ENCODE data around the gene FADS3. TPM values are rescaled to one million over a fixed set of nuclear protein-coding genes. Genes with fewer than 3 reads are reported as not detected.

FADS3 gene
- total and polyA plus RNA-seq, 2 donors (not counting 1 experiment from before 2014, with no cell fraction given): 79.9 to 224 TPM

DNA sequence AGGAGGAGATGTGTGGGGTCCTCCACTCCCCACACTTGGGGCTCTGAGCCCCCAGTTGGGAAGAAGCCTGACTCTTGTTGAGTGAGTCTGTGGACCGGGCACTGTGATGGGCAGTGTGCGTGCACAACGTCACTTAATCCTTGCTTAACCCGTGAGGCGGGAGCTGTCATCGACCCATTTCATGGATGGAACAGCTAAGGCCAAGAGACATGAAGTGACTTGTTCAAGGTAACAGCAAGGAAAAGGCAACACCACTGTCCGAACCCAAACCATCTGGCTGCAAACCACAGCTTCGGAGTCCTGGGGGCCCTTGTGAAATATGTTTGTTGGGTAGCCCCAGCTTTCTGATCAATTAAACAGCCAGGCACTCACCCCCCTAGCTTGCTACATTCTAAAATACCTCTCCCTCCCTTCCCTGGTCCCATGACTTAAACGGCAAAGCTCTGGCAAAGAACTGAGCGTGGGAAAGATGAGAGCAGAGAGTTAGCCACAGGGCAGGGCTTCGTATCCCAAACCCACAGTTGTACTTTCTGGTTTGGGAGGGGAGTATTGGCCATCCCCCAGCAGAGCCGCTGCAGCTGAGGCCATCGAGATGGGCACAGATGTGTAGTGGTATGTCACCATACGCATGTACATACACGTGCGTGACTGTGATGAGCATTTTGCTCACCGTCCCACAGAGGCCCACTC lies 37.0 kb downstream of the FADS3 start:
- Histone ChIP-seq H3K4me2 (ENCODE audit: extremely low read depth, insufficient read depth, low read length) (no peak overlapping the region), H3K27ac (ENCODE audit: insufficient read depth, low read length) (no peak overlapping the region), H3K36me3 (ENCODE audit: control insufficient read depth, insufficient read depth, low read length) (peaks cover 57% of the 10 kb centered on the region), H4K20me1 (ENCODE audit: control insufficient read depth, extremely low read depth, insufficient read depth, low read length) (no peaks in the 10 kb centered on the region), H3K4me1 (ENCODE audit: control insufficient read depth, extremely low read depth, insufficient read depth, low read length) (no peaks in the 10 kb centered on the region), H3K9ac (ENCODE audit: insufficient read depth, low read length) (no peak overlapping the region), H3K79me2 (ENCODE audit: control insufficient read depth, insufficient read depth, low read length) (no peaks in the 10 kb centered on the region), H2AFZ (ENCODE audit: low read length) (no peak overlapping the region), H3K27me3 (ENCODE audit: control insufficient read depth, insufficient read depth, low read length) (no peaks in the 10 kb centered on the region), H3K9me3 (ENCODE audit: control insufficient read depth, insufficient read depth, low read depth, low read length) (no peaks in the 10 kb centered on the region), H3K4me3 (replicated peaks in 1 of 4; ENCODE audit: control extremely low read depth in 1 of 4, insufficient read depth in 1 of 4, low read depth in 3 of 4, low read length in 4 of 4) (no peak overlapping the region)
- no peak for DNase-seq (ENCODE audit: low read depth in 2 of 2)
- no peak for TF ChIP-seq CTCF (conservative IDR thresholded peaks at IDR 0.05 in 1 of 2, IDR thresholded peaks at IDR 0.05 in 1 of 2; ENCODE audit: low read depth in 1 of 2, low read length in 2 of 2)
- no peak for TF ChIP-seq EZH2 (IDR thresholded peaks at IDR 0.05; ENCODE audit: low read length, missing control alignments)

GRCh38 chr11:61853698-61854169 lies 37.6 kb downstream of the FADS3 start:
- H3K4me1 ChIP-seq (ENCODE audit: control insufficient read depth, extremely low read depth, insufficient read depth, low read length): no peaks in the 10 kb centered on the region
- H3K4me3 ChIP-seq (replicated peaks in 1 of 4; ENCODE audit: control extremely low read depth in 1 of 4, insufficient read depth in 1 of 4, low read depth in 3 of 4, low read length in 4 of 4): no peak overlapping the region
- H4K20me1 ChIP-seq (ENCODE audit: control insufficient read depth, extremely low read depth, insufficient read depth, low read length): no peaks in the 10 kb centered on the region
- no peak overlapping the region for H3K27ac ChIP-seq (ENCODE audit: insufficient read depth, low read length)
- no peak overlapping the region for H3K4me2 ChIP-seq (ENCODE audit: extremely low read depth, insufficient read depth, low read length)
- no peak overlapping the region for H2AFZ ChIP-seq (ENCODE audit: low read length)
- H3K9ac ChIP-seq (ENCODE audit: insufficient read depth, low read length): no peak overlapping the region
- H3K36me3 ChIP-seq (ENCODE audit: control insufficient read depth, insufficient read depth, low read length): peaks cover 57% of the 10 kb centered on the region
- no peak for DNase-seq (ENCODE audit: low read depth in 2 of 2)
- no peaks in the 10 kb centered on the region for H3K79me2 ChIP-seq (ENCODE audit: control insufficient read depth, insufficient read depth, low read length)
- no peaks in the 10 kb centered on the region for H3K27me3 ChIP-seq (ENCODE audit: control insufficient read depth, insufficient read depth, low read length)
- no peak for TF ChIP-seq CTCF (conservative IDR thresholded peaks at IDR 0.05 in 1 of 2, IDR thresholded peaks at IDR 0.05 in 1 of 2; ENCODE audit: low read depth in 1 of 2, low read length in 2 of 2)
- TF ChIP-seq EZH2 (IDR thresholded peaks at IDR 0.05; ENCODE audit: low read length, missing control alignments): no peak
- no peaks in the 10 kb centered on the region for H3K9me3 ChIP-seq (ENCODE audit: control insufficient read depth, insufficient read depth, low read depth, low read length)

DNA sequence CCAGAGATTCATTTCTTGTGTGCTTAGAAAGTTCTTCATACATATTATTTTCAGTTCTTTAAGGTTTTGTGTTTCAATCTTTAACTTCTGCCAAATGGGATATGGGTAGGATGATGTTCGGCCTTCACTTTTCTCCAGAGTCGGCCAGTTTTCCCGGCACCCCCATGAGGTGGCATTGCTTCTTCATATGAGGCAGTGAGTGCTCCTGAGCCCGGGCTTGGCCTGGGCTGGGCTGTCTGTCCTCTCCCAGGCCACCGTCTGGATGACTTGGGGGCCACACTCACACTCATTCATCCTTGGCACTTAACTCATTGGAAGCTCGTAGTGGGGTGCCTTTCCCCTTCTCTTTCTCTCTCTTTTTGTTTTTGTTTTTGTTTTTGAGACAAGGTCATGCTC lies 39.4 kb downstream of the FADS3 start:
- no peak for DNase-seq (ENCODE audit: low read depth in 2 of 2)
- H3K4me3 ChIP-seq (replicated peaks in 1 of 4; ENCODE audit: control extremely low read depth in 1 of 4, insufficient read depth in 1 of 4, low read depth in 3 of 4, low read length in 4 of 4): no peak overlapping the region
- H3K27me3 ChIP-seq (ENCODE audit: control insufficient read depth, insufficient read depth, low read length): no peaks in the 10 kb centered on the region
- no peak overlapping the region for H3K4me2 ChIP-seq (ENCODE audit: extremely low read depth, insufficient read depth, low read length)
- H3K36me3 ChIP-seq (ENCODE audit: control insufficient read depth, insufficient read depth, low read length): peaks cover 57% of the 10 kb centered on the region
- TF ChIP-seq CTCF (conservative IDR thresholded peaks at IDR 0.05 in 1 of 2, IDR thresholded peaks at IDR 0.05 in 1 of 2; ENCODE audit: low read depth in 1 of 2, low read length in 2 of 2) (no peak), EZH2 (IDR thresholded peaks at IDR 0.05; ENCODE audit: low read length, missing control alignments) (no peak)
- no peaks in the 10 kb centered on the region for H3K9me3 ChIP-seq (ENCODE audit: control insufficient read depth, insufficient read depth, low read depth, low read length)
- no peak overlapping the region for H3K9ac ChIP-seq (ENCODE audit: insufficient read depth, low read length)
- H2AFZ ChIP-seq (ENCODE audit: low read length): no peak overlapping the region
- H3K79me2 ChIP-seq (ENCODE audit: control insufficient read depth, insufficient read depth, low read length): no peaks in the 10 kb centered on the region
- no peaks in the 10 kb centered on the region for H3K4me1 ChIP-seq (ENCODE audit: control insufficient read depth, extremely low read depth, insufficient read depth, low read length)
- no peak overlapping the region for H3K27ac ChIP-seq (ENCODE audit: insufficient read depth, low read length)
- H4K20me1 ChIP-seq (ENCODE audit: control insufficient read depth, extremely low read depth, insufficient read depth, low read length): no peaks in the 10 kb centered on the region

Measured in fibroblast of lung (primary cell).